GM12873 (cell line): ENCODE data around the gene HTT-AS.

Source experiments
- CTCF ChIP-seq: IDR thresholded peaks from 2 replicates; pipeline ENCODE4 v1.5.1; 2012; ENCODE audit warnings: low read depth, mild to moderate bottlenecking, moderate library complexity, low read length, control low read depth; ENCODE audit not compliant: insufficient read depth; ENCODE audit errors: missing control alignments

Gene HTT-AS

DNA sequence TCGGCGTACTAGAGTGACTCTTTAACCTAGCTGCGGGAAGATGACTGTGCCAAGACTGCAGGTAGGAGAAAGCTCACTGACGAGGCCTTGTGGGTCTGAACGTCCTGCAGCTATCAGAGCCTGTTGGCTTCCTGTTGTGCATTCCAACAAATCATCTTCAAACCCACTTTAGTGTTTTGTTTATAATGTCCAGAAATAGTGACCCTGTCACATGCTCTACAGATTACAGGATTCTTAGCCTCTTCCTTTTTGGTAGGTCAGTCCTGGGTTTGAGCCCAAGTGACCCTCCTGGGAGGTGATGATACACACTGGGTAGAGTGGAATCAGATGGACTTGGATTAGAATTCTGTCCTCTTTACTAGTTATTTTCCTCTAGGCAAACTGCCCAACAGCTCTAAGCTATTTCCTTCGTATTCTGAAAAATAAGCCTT, 33.4 kb upstream of the HTT-AS start:
- no peak for TF ChIP-seq CTCF

- no peak for TF ChIP-seq CTCF
Measured at GRCh38 chr4:3107271-3107670, 32.9 kb upstream of the HTT-AS start.

DNA sequence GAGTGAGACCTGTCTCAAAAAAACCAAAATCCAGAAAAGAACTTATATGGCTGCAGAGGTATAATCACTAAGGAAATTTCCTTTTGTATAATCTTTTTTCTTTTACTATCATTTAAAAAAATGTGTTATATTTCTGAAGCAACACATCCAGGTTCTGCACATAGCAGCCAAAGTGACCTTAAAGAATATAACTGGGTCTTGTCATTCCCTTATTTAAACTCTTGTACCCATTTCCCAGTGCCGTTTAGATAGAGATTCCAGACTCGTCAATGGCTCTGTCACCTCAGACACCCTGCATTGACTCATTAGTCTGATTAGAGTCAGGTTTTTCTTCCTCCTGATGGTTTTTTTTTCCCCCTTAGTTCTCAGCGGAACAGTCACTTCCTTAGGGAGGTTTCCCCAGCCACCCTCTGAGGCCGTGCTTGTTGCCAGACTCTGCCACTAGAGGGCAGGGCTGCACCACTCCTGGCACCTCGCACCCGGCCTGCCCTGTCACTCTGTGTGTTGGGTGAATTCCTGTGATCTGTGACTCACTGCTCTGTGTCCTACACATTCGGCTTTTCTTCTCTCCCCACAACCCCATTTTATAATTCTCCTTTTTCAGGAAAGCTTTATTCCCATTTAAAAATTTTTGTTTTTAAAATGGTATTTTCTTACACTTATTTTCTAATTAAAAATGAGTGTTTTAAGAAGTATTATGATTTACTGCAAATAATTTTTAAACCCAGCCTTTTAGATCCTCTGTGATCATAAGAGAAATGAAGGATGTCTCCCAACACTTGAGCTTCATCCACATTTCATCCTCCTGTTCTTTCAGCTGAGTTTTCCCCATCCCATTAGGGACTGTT, 32.2 kb upstream of the HTT-AS start:
- TF ChIP-seq CTCF = peak; percentile 97

GRCh38 chr4:3098346-3098745, 24.0 kb upstream of the HTT-AS start:
- no peak for TF ChIP-seq CTCF

GRCh38 chr4:3096202-3096601, 21.9 kb upstream of the HTT-AS start:
- TF ChIP-seq CTCF = no peak

DNA sequence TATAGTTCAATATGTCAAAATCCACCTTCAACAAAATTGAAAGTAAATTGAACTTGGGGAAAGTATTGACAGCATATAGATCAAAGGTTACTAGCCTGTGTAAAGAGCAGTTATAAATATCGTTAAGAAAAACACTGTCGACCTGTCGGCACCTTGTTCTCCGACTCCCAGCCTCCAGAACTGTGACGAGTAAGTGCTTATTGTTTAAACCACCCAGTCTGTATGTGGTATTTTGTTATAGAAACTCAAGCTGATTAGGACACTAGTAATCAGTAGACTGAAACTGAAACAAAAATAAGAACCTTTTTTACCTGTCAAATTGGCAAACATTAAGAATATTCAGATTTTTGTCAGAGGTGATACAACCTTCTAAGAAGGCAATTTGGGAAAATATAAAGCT, 17.1 kb upstream of the HTT-AS start:
- TF ChIP-seq CTCF = no peak

DNA sequence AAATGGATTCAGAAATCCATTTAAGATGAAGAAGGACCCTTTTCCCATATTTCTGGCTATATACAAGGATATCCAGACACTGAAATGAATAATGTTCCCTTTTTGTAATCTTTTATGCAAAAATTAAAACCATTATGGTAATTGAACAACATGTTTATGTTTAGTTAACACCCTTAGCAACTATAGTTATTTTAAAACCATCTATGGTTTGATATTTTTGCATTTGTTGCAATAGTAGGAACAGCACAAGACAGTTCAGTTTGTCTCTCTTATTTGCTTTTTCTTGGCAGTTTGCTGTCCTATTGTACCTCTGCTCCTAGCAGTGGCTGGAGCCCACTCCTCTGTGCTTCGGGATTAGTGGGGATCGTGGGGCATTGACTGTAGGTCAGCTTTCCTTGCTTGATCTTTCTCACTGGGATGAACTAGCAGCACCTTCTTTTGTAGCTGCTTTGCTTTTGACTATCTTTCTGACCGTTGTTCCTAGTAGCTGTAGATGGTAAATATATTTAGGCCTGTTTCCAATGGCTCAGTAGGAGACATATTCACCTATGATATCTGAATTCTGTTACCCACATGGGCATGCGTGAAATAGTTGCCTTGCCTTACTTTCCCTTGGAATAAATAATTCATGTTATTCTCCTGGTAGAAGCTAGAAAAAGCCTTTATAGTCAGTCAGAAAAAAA, 12.9 kb upstream of the HTT-AS start:
- TF ChIP-seq CTCF = no peak
